GM18526 (cell line): ENCODE results near the gene STIM1.

Experiments
- POLR2A ChIP-seq: IDR thresholded peaks from 3 replicates; pipeline ENCODE4 v1.6.1; 2011; ENCODE audit not compliant: insufficient read length; ENCODE audit errors: extremely low read depth

Gene STIM1

GRCh38 chr11:4111834-4112233 is 256.4 kb downstream of the STIM1 start:
- TF ChIP-seq POLR2A: no peak

- TF ChIP-seq POLR2A: no peak
These were observed 259.7 kb downstream of the STIM1 start for GRCh38 chr11:4115128-4115527.

GRCh38 chr11:4118107-4118506 is 262.6 kb downstream of the STIM1 start:
- TF ChIP-seq POLR2A: no peak

- TF ChIP-seq POLR2A: no peak
These were observed 267.8 kb downstream of the STIM1 start for GRCh38 chr11:4123218-4123617.

- no peak for TF ChIP-seq POLR2A
These were observed 269.7 kb downstream of the STIM1 start for GRCh38 chr11:4125141-4125540.

- TF ChIP-seq POLR2A: no peak
These were observed 271.9 kb downstream of the STIM1 start for GRCh38 chr11:4127357-4127756.

GRCh38 chr11:4134806-4135205 is 279.3 kb downstream of the STIM1 start:
- no peak for TF ChIP-seq POLR2A

GRCh38 chr11:4138497-4138896 is 283.0 kb downstream of the STIM1 start:
- no peak for TF ChIP-seq POLR2A

GRCh38 chr11:4140067-4140636 is 284.7 kb downstream of the STIM1 start:
- TF ChIP-seq POLR2A: no peak
